ENCODE results near the gene CCL24.

- TF ChIP-seq POLR2AphosphoS5 (IDR thresholded peaks at IDR 0.05) (no peak), CTCF (IDR thresholded peaks at IDR 0.05) (no peak), EP300 (IDR thresholded peaks at IDR 0.05) (no peak)
Measured at GRCh38 chr7:75815418-75816064, 1.9 kb upstream of the CCL24 start.
